ENCODE data around the gene VAMP1. TPM values are rescaled to one million over a fixed set of nuclear protein-coding genes. Genes with fewer than 3 reads are reported as not detected.

Gene VAMP1
- total RNA-seq, 2 experiments from 2014 or later, result 84.8 to 87.7 TPM

- TF ChIP-seq, protein P1, sequence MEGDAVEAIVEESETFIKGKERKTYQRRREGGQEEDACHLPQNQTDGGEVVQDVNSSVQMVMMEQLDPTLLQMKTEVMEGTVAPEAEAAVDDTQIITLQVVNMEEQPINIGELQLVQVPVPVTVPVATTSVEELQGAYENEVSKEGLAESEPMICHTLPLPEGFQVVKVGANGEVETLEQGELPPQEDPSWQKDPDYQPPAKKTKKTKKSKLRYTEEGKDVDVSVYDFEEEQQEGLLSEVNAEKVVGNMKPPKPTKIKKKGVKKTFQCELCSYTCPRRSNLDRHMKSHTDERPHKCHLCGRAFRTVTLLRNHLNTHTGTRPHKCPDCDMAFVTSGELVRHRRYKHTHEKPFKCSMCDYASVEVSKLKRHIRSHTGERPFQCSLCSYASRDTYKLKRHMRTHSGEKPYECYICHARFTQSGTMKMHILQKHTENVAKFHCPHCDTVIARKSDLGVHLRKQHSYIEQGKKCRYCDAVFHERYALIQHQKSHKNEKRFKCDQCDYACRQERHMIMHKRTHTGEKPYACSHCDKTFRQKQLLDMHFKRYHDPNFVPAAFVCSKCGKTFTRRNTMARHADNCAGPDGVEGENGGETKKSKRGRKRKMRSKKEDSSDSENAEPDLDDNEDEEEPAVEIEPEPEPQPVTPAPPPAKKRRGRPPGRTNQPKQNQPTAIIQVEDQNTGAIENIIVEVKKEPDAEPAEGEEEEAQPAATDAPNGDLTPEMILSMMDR (IDR thresholded peaks at IDR 0.05), result no peak
- no peaks in the 10 kb centered on the region for H3K27me3 ChIP-seq (ENCODE audit: control insufficient read depth in 1 of 2, insufficient read depth in 2 of 2, low read length in 2 of 2)
- H3K27ac Mint-ChIP-seq, result peak overlapping the region; percentile 98
- peaks cover 83% of the 10 kb centered on the region for H3K36me3 Mint-ChIP-seq (ENCODE audit: low read depth)
- intact Hi-C loops (cut with DNase I, micrococcal nuclease), result loop anchor here in 1 of 2 experiments (2.0 kb wide), 1 partner anchor 15 kb away; no protein-coding TSS in a partner anchor
- peak overlapping the region; percentile 97 for H3K4me3 ChIP-seq (ENCODE audit: low read length)
- H3K27me3 Mint-ChIP-seq, result no peaks in the 10 kb centered on the region
- DNase-seq (no peak), ATAC-seq (ENCODE audit: poor library complexity) (no peak)
- peak overlapping the region; percentile 94 for H3K4me3 Mint-ChIP-seq
- H3K4me1 ChIP-seq (ENCODE audit: insufficient read depth, low read length), result peaks cover 77% of the 10 kb centered on the region
- H3K9me3 ChIP-seq (ENCODE audit: control insufficient read depth in 1 of 2, insufficient read depth in 1 of 2, low read length in 2 of 2), result no peaks in the 10 kb centered on the region
- H3K27ac ChIP-seq (ENCODE audit: low read depth in 1 of 2, low read length in 2 of 2), result peak overlapping the region; percentile 96 to 99
- ChIA-PET POLR2A (interaction anchor here (1.1 to 16.2 kb wide), 8 partner anchors 7 to 115 kb away, joined by 3 to 225 read pairs (median 27); partner anchors contain the start of genes CD27, GAPDH, MRPL51 and VAMP1), CTCF (interaction anchor here (3.8 kb wide), 1 partner anchor 15 kb away, joined by 18 read pairs; no protein-coding TSS in a partner anchor)
- peaks cover 53% of the 10 kb centered on the region for H3K36me3 ChIP-seq (ENCODE audit: insufficient read depth, low read length)
- H3K9me3 Mint-ChIP-seq, result no peaks in the 10 kb centered on the region
- peaks cover 77% of the 10 kb centered on the region for H3K4me1 Mint-ChIP-seq (ENCODE audit: low read depth)
Observed at GRCh38 chr12:6450091-6450868, 20.2 kb downstream of the VAMP1 start.

DNA sequence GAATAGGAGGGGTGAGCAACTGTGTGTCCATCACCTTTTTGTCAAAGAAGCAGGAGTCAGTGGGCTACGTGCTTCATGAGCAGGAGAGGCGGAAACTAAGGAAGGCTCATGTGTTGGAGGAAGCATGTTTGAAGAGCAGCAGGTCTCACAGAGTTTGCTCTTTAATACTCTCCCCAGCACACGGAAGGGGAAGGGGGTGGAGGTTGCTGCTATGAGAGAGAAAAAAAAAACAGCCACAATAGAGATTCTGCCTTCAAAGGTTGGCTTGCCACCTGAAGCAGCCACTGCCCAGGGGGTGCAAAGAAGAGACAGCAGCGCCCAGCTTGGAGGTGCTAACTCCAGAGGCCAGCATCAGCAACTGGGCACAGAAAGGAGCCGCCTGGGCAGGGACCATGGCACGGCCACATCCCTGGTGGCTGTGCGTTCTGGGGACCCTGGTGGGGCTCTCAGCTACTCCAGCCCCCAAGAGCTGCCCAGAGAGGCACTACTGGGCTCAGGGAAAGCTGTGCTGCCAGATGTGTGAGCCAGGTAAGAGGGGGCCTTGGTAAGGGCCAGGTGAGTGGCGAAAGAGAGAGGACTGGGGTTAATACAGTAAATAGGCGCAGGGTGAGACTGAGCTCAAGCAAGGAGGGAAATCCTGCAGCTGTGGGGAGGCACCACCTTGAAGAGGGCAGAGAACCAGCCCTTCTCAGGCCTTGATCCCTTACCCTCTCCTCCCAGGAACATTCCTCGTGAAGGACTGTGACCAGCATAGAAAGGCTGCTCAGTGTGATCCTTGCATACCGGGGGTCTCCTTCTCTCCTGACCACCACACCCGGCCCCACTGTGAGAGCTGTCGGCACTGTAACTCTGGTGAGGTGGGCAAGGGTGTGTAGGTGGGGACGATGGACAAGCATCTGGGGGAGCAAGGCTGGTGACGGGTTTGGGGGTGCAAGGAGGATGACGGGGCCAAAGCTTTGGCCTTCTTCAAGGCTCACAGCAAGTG, 25.5 kb downstream of the VAMP1 start, which contains the start of gene CD27:
Gene CD27, plus strand, starts transcription at position 252 of the 985 bp plus-strand sequence. Its CDS starts 141 bp downstream, at position 393.
- DNase-seq (peak in 8 of 14 experiments; percentile 37 to 78 (median 64)), ATAC-seq (ENCODE audit: poor library complexity) (peak; percentile 82)
- H3K27me3 Mint-ChIP-seq, result no peaks in the 10 kb centered on the region
- peak within 1 kb of the TSS; percentile 98 for H3K4me3 Mint-ChIP-seq
- Histone ChIP-seq H3K4me1 (ENCODE audit: insufficient read depth, low read length) (peaks cover 66% of the 10 kb centered on the region), H3K27ac (ENCODE audit: low read depth in 1 of 2, low read length in 2 of 2) (peak within 1 kb of the TSS; percentile 65 to 79), H3K27me3 (ENCODE audit: control insufficient read depth in 1 of 2, insufficient read depth in 2 of 2, low read length in 2 of 2) (no peaks in the 10 kb centered on the region), H3K9me3 (ENCODE audit: control insufficient read depth in 1 of 2, insufficient read depth in 1 of 2, low read length in 2 of 2) (no peaks in the 10 kb centered on the region), H3K36me3 (ENCODE audit: insufficient read depth, low read length) (peaks cover 16% of the 10 kb centered on the region), H3K4me3 (ENCODE audit: low read length) (peak within 1 kb of the TSS; percentile 67)
- peak within 1 kb of the TSS; percentile 97 for H3K27ac Mint-ChIP-seq
- H3K36me3 Mint-ChIP-seq (ENCODE audit: low read depth), result peaks cover 40% of the 10 kb centered on the region
- intact Hi-C loops (cut with DNase I, micrococcal nuclease), result loop anchor here in 1 of 2 experiments (2.0 kb wide), 2 partner anchors 18 kb away; no protein-coding TSS in a partner anchor
- no peaks in the 10 kb centered on the region for H3K9me3 Mint-ChIP-seq
- TF ChIP-seq, protein P1 (IDR thresholded peaks at IDR 0.05), result no peak
- ChIA-PET CTCF (interaction anchor here (1.0 to 4.9 kb wide), 4 partner anchors 11 to 21 kb away, joined by 3 to 27 read pairs (median 5); no protein-coding TSS in a partner anchor), POLR2A (interaction anchor here (0.6 to 11.1 kb wide), 8 partner anchors 11 to 244 kb away, joined by 4 to 203 read pairs (median 30); partner anchors contain the start of genes GAPDH, MRPL51, TAPBPL and VAMP1)
- H3K4me1 Mint-ChIP-seq (ENCODE audit: low read depth), result peaks cover 66% of the 10 kb centered on the region

Measured in CD4-positive, alpha-beta T cell (primary cell).